GM23248 (cell line): ENCODE data around the gene B3GALNT2.

ENCODE experiments used
- EZH2 ChIP-seq: fragments of 200-600 bp; sonication (generic); IDR thresholded peaks from 2 replicates; pipeline ENCODE4 v1.6.1; 2018; ENCODE audit warnings: antibody characterized with exemption, mild to moderate bottlenecking; ENCODE audit not compliant: insufficient read depth, poor library complexity, severe bottlenecking
- EZH2phosphoT487 ChIP-seq: fragments of 200-600 bp; sonication (generic); IDR thresholded peaks from 2 replicates; pipeline ENCODE4 v1.6.1; 2018; ENCODE audit warnings: antibody characterized with exemption, moderate library complexity, mild to moderate bottlenecking, low read depth; ENCODE audit not compliant: insufficient read depth

GRCh38 chr1:235417086-235417697 lies 87.1 kb downstream of the B3GALNT2 start:
- TF ChIP-seq EZH2 (no peak), EZH2phosphoT487 (no peak)
